ENCODE results near the gene CADPS. TPM values are rescaled to one million over a fixed set of nuclear protein-coding genes. Genes with fewer than 3 reads are reported as not detected.

The CADPS gene
- total RNA-seq, 1 experiment from 2014 or later, result not detected

GRCh38 chr3:62373215-62373614 is 502.0 kb downstream of the CADPS start, which contains the start of gene FEZF2:
Gene FEZF2, minus strand, starts transcription at chr3:62373550. Its CDS starts 682 bp downstream, at chr3:62372868.
- ChIA-PET CTCF (no interaction called here), POLR2A (ENCODE audit: low non-redundant PET) (interaction anchor here (0.9 kb wide), 1 partner anchor 337 kb away, joined by 3 read pairs; no protein-coding TSS in a partner anchor)
- no peak for DNase-seq (ENCODE audit: low spot score)
- no peaks in the 10 kb centered on the region for H3K4me1 ChIP-seq (ENCODE audit: insufficient read depth, low read length, poor library complexity, severe bottlenecking)
- no peak for TF ChIP-seq CTCF (conservative IDR thresholded peaks at IDR 0.05; ENCODE audit: low read depth, low read length)
- peak; percentile 69 for TF ChIP-seq EZH2 (IDR thresholded peaks at IDR 0.05; ENCODE audit: borderline replicate concordance, low read depth, low read length, poor library complexity, severe bottlenecking)
- H3K27ac ChIP-seq (ENCODE audit: low read depth, low read length, poor library complexity, severe bottlenecking), result no peak within 1 kb of the TSS
- H3K9me3 ChIP-seq (ENCODE audit: low read depth, low read length, poor library complexity, severe bottlenecking), result no peaks in the 10 kb centered on the region
- no TSS peak for BruUV-seq (replicated peaks)
- H3K27me3 ChIP-seq (replicated peaks; ENCODE audit: insufficient read depth, low read depth, low read length, poor library complexity), result peaks cover 98% of the 10 kb centered on the region
- intact Hi-C loops (cut with micrococcal nuclease; ENCODE audit: unreplicated experiment), result no loop called here
- H3K4me3 ChIP-seq (ENCODE audit: low read depth, low read length, poor library complexity, severe bottlenecking), result no peak within 1 kb of the TSS
- H3K36me3 ChIP-seq (ENCODE audit: insufficient read depth, low read length, poor library complexity, severe bottlenecking), result no peaks in the 10 kb centered on the region

DNA sequence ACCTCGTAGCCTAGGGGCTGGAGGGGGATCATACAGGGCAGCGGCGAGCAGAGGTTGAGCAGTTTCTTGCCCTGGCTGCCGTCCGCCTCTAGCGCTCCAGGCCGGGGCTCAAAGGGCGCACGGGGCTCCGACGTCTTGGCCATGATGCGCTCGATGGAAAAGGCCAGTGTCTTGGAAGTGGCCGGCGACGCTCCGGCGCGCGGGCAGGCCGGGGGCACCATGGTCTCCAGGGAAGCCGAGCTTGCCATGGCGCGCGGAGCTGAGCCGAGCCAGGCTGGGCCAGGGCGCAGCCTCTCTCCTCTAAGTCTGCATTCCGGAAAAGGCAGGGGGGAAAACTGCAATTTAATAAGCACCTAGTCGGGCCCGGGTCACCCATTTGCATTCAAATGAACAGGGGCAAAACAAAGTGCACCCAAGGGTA is 502.6 kb downstream of the CADPS start:
- DNase-seq (ENCODE audit: low spot score), result no peak
- no peak for TF ChIP-seq CTCF (conservative IDR thresholded peaks at IDR 0.05; ENCODE audit: low read depth, low read length)
- TF ChIP-seq EZH2 (IDR thresholded peaks at IDR 0.05; ENCODE audit: borderline replicate concordance, low read depth, low read length, poor library complexity, severe bottlenecking), result no peak
- Histone ChIP-seq H3K4me1 (ENCODE audit: insufficient read depth, low read length, poor library complexity, severe bottlenecking) (no peaks in the 10 kb centered on the region), H3K4me3 (ENCODE audit: low read depth, low read length, poor library complexity, severe bottlenecking) (no peak overlapping the region), H3K27ac (ENCODE audit: low read depth, low read length, poor library complexity, severe bottlenecking) (no peak overlapping the region), H3K27me3 (replicated peaks; ENCODE audit: insufficient read depth, low read depth, low read length, poor library complexity) (peaks cover 98% of the 10 kb centered on the region), H3K9me3 (ENCODE audit: low read depth, low read length, poor library complexity, severe bottlenecking) (no peaks in the 10 kb centered on the region), H3K36me3 (ENCODE audit: insufficient read depth, low read length, poor library complexity, severe bottlenecking) (no peaks in the 10 kb centered on the region)
- POLR2A ChIA-PET (ENCODE audit: low non-redundant PET), result no interaction called here
- no TSS peak for BruUV-seq (replicated peaks)
- CTCF ChIA-PET, result no interaction called here
- intact Hi-C loops (cut with micrococcal nuclease; ENCODE audit: unreplicated experiment), result no loop called here

GRCh38 chr3:62371720-62372591 is 503.3 kb downstream of the CADPS start:
- TF ChIP-seq EZH2 (IDR thresholded peaks at IDR 0.05; ENCODE audit: borderline replicate concordance, low read depth, low read length, poor library complexity, severe bottlenecking), result no peak
- TF ChIP-seq CTCF (conservative IDR thresholded peaks at IDR 0.05; ENCODE audit: low read depth, low read length), result no peak
- Histone ChIP-seq H3K27ac (ENCODE audit: low read depth, low read length, poor library complexity, severe bottlenecking) (no peak overlapping the region), H3K36me3 (ENCODE audit: insufficient read depth, low read length, poor library complexity, severe bottlenecking) (no peaks in the 10 kb centered on the region), H3K4me1 (ENCODE audit: insufficient read depth, low read length, poor library complexity, severe bottlenecking) (no peaks in the 10 kb centered on the region), H3K4me3 (ENCODE audit: low read depth, low read length, poor library complexity, severe bottlenecking) (no peak overlapping the region), H3K9me3 (ENCODE audit: low read depth, low read length, poor library complexity, severe bottlenecking) (no peaks in the 10 kb centered on the region), H3K27me3 (replicated peaks; ENCODE audit: insufficient read depth, low read depth, low read length, poor library complexity) (peaks cover 98% of the 10 kb centered on the region)
- POLR2A ChIA-PET (ENCODE audit: low non-redundant PET), result no interaction called here
- intact Hi-C loops (cut with micrococcal nuclease; ENCODE audit: unreplicated experiment), result no loop called here
- CTCF ChIA-PET, result no interaction called here
- BruUV-seq (replicated peaks), result no TSS peak
- no peak for DNase-seq (ENCODE audit: low spot score)

Measured in A673 (cell line).